ENCODE measurements around the gene SEMA6A.
A peak's percentile ranks its signal among the peaks of the same experiment; 100 is the strongest.

The SEMA6A gene

GRCh38 chr5:116479776-116480675 lies 94.6 kb downstream of the SEMA6A start:
- no peak for TF ChIP-seq TAF1 (IDR thresholded peaks at IDR 0.05; ENCODE audit: borderline replicate concordance, low read depth, low read length)
- no peak for TF ChIP-seq POLR2AphosphoS5 (IDR thresholded peaks at IDR 0.05; ENCODE audit: low read depth, low read length)
- TF ChIP-seq POLR2A (IDR thresholded peaks at IDR 0.05; ENCODE audit: low read depth, low read length), result no peak
- FAIRE-seq, result no peak
- no peak for DNase-seq (ENCODE audit: insufficient read length)

GRCh38 chr5:116478491-116478890 lies 96.1 kb downstream of the SEMA6A start:
- DNase-seq (ENCODE audit: insufficient read length) (no peak), FAIRE-seq (no peak)
- no peak for TF ChIP-seq POLR2A (IDR thresholded peaks at IDR 0.05; ENCODE audit: low read depth, low read length)
- TF ChIP-seq TAF1 (IDR thresholded peaks at IDR 0.05; ENCODE audit: borderline replicate concordance, low read depth, low read length), result no peak

- FAIRE-seq, result no peak
- DNase-seq (ENCODE audit: insufficient read length), result no peak
Measured at GRCh38 chr5:116476897-116477537, 97.6 kb downstream of the SEMA6A start.

GRCh38 chr5:116475338-116475737 lies 99.3 kb downstream of the SEMA6A start:
- TF ChIP-seq POLR2AphosphoS5 (IDR thresholded peaks at IDR 0.05; ENCODE audit: low read depth, low read length), result no peak
- no peak for TF ChIP-seq POLR2A (IDR thresholded peaks at IDR 0.05; ENCODE audit: low read depth, low read length)
- TF ChIP-seq TAF1 (IDR thresholded peaks at IDR 0.05; ENCODE audit: borderline replicate concordance, low read depth, low read length), result no peak
- peak; percentile 53 for FAIRE-seq
- DNase-seq (ENCODE audit: insufficient read length), result no peak

More at GRCh38 chr5:116476897-116477537, 97.6 kb downstream of the SEMA6A start:
- TF ChIP-seq POLR2AphosphoS5 (IDR thresholded peaks at IDR 0.05; ENCODE audit: low read depth, low read length) (no peak), TAF1 (IDR thresholded peaks at IDR 0.05; ENCODE audit: borderline replicate concordance, low read depth, low read length) (no peak), POLR2A (IDR thresholded peaks at IDR 0.05; ENCODE audit: low read depth, low read length) (no peak)

GRCh38 chr5:116473706-116474105 lies 100.9 kb downstream of the SEMA6A start:
- no peak for FAIRE-seq
- TF ChIP-seq TAF1 (IDR thresholded peaks at IDR 0.05; ENCODE audit: borderline replicate concordance, low read depth, low read length) (no peak), POLR2A (IDR thresholded peaks at IDR 0.05; ENCODE audit: low read depth, low read length) (no peak), POLR2AphosphoS5 (IDR thresholded peaks at IDR 0.05; ENCODE audit: low read depth, low read length) (no peak)

GRCh38 chr5:116472274-116472673 lies 102.3 kb downstream of the SEMA6A start:
- TF ChIP-seq POLR2A (IDR thresholded peaks at IDR 0.05; ENCODE audit: low read depth, low read length) (no peak), POLR2AphosphoS5 (IDR thresholded peaks at IDR 0.05; ENCODE audit: low read depth, low read length) (no peak)
- FAIRE-seq, result no peak
- no peak for DNase-seq (ENCODE audit: insufficient read length)

More at GRCh38 chr5:116473706-116474105, 100.9 kb downstream of the SEMA6A start:
- DNase-seq (ENCODE audit: insufficient read length), result no peak

GRCh38 chr5:116469631-116470030 lies 105.0 kb downstream of the SEMA6A start:
- FAIRE-seq (no peak), DNase-seq (ENCODE audit: insufficient read length) (no peak)
- TF ChIP-seq POLR2A (IDR thresholded peaks at IDR 0.05; ENCODE audit: low read depth, low read length) (no peak), TAF1 (IDR thresholded peaks at IDR 0.05; ENCODE audit: borderline replicate concordance, low read depth, low read length) (no peak), POLR2AphosphoS5 (IDR thresholded peaks at IDR 0.05; ENCODE audit: low read depth, low read length) (no peak)

- DNase-seq (ENCODE audit: insufficient read length) (no peak), FAIRE-seq (no peak)
- TF ChIP-seq POLR2AphosphoS5 (IDR thresholded peaks at IDR 0.05; ENCODE audit: low read depth, low read length) (no peak), POLR2A (IDR thresholded peaks at IDR 0.05; ENCODE audit: low read depth, low read length) (no peak), TAF1 (IDR thresholded peaks at IDR 0.05; ENCODE audit: borderline replicate concordance, low read depth, low read length) (no peak)
Measured at GRCh38 chr5:116468583-116468982, 106.0 kb downstream of the SEMA6A start.

GRCh38 chr5:116467465-116467843 lies 107.2 kb downstream of the SEMA6A start:
- no peak for FAIRE-seq
- no peak for TF ChIP-seq TAF1 (IDR thresholded peaks at IDR 0.05; ENCODE audit: borderline replicate concordance, low read depth, low read length)
- no peak for DNase-seq (ENCODE audit: insufficient read length)

GRCh38 chr5:116466727-116467464 lies 107.7 kb downstream of the SEMA6A start:
- no peak for FAIRE-seq
- no peak for TF ChIP-seq POLR2AphosphoS5 (IDR thresholded peaks at IDR 0.05; ENCODE audit: low read depth, low read length)
- TF ChIP-seq POLR2A (IDR thresholded peaks at IDR 0.05; ENCODE audit: low read depth, low read length), result no peak
- TF ChIP-seq TAF1 (IDR thresholded peaks at IDR 0.05; ENCODE audit: borderline replicate concordance, low read depth, low read length), result no peak

GRCh38 chr5:116465411-116465810 lies 109.2 kb downstream of the SEMA6A start:
- DNase-seq (ENCODE audit: insufficient read length) (no peak), FAIRE-seq (no peak)
- no peak for TF ChIP-seq TAF1 (IDR thresholded peaks at IDR 0.05; ENCODE audit: borderline replicate concordance, low read depth, low read length)
- no peak for TF ChIP-seq POLR2AphosphoS5 (IDR thresholded peaks at IDR 0.05; ENCODE audit: low read depth, low read length)
- TF ChIP-seq POLR2A (IDR thresholded peaks at IDR 0.05; ENCODE audit: low read depth, low read length), result no peak

More at GRCh38 chr5:116466727-116467464, 107.7 kb downstream of the SEMA6A start:
- DNase-seq (ENCODE audit: insufficient read length), result no peak
